Measurements from ENCODE around the gene IZUMO1R.

Gene IZUMO1R

DNA sequence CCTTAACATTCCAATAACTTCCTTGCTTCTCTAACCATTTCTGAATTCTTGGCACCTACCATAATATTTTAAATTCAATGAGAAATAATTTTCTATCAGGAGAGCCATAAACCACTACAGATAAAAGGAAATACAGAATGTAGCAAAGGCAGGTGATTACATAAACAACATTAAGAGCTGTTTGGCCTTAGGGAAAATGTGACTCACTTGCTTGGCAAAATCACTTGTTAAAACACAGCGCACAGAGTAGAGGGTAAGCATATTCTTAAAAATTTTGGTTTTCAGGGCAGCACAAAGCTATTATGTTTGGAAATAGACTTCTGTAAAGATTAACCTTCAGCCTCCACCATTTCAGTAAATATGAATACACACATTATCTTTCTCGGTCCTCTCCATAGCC, 26.4 kb downstream of the IZUMO1R start:
- Histone ChIP-seq H4K20me1 (ENCODE audit: insufficient read depth, low read length) (no peaks in the 10 kb centered on the region), H2AFZ (ENCODE audit: low read length) (no peak overlapping the region), H3K4me1 (ENCODE audit: insufficient read depth, low read length, severe bottlenecking) (no peaks in the 10 kb centered on the region), H3K27me3 (ENCODE audit: insufficient read depth, low read length) (no peaks in the 10 kb centered on the region), H3K4me2 (ENCODE audit: low read length) (no peak overlapping the region), H3K4me3 (ENCODE audit: low read depth, low read length, poor library complexity, severe bottlenecking) (no peak overlapping the region), H3F3A (ENCODE audit: insufficient read depth, low read length) (no peaks in the 10 kb centered on the region), H3K36me3 (ENCODE audit: insufficient read depth, low read length) (no peaks in the 10 kb centered on the region), H3K9me2 (ENCODE audit: low read depth, low read length) (no peaks in the 10 kb centered on the region), H3K9me3 (ENCODE audit: low read length) (no peaks in the 10 kb centered on the region), H3K79me2 (ENCODE audit: insufficient read depth, low read length) (no peaks in the 10 kb centered on the region), H3K9ac (ENCODE audit: low read length) (no peak overlapping the region), H3K27ac (ENCODE audit: low read depth, low read length, poor library complexity, severe bottlenecking) (no peak overlapping the region)
- TF ChIP-seq, protein P1, sequence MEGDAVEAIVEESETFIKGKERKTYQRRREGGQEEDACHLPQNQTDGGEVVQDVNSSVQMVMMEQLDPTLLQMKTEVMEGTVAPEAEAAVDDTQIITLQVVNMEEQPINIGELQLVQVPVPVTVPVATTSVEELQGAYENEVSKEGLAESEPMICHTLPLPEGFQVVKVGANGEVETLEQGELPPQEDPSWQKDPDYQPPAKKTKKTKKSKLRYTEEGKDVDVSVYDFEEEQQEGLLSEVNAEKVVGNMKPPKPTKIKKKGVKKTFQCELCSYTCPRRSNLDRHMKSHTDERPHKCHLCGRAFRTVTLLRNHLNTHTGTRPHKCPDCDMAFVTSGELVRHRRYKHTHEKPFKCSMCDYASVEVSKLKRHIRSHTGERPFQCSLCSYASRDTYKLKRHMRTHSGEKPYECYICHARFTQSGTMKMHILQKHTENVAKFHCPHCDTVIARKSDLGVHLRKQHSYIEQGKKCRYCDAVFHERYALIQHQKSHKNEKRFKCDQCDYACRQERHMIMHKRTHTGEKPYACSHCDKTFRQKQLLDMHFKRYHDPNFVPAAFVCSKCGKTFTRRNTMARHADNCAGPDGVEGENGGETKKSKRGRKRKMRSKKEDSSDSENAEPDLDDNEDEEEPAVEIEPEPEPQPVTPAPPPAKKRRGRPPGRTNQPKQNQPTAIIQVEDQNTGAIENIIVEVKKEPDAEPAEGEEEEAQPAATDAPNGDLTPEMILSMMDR (IDR thresholded peaks at IDR 0.05; ENCODE audit: low read length), result no peak

DNA sequence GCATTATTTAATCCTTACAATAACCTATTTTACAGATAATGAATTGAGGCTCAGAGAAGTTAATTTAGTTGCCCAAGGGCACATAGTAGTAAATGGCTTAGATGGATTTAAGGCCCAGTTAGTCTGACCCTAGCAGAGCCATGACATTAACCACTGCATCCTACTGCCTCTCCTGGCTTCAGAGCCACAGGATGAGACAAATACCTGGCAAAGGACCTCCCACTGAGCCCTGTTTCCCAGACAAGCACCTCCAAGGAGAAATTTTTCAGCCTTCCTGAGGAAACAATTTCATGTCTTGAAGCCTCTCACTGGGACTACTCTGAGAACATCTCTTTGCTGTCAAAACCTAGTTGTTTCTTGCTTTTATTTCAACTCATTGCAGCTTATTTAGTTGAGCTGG, 28.4 kb downstream of the IZUMO1R start:
- H2AFZ ChIP-seq (ENCODE audit: low read length), result no peak overlapping the region
- H3K27ac ChIP-seq (ENCODE audit: low read depth, low read length, poor library complexity, severe bottlenecking), result no peak overlapping the region
- H3K9me2 ChIP-seq (ENCODE audit: low read depth, low read length), result no peaks in the 10 kb centered on the region

DNA sequence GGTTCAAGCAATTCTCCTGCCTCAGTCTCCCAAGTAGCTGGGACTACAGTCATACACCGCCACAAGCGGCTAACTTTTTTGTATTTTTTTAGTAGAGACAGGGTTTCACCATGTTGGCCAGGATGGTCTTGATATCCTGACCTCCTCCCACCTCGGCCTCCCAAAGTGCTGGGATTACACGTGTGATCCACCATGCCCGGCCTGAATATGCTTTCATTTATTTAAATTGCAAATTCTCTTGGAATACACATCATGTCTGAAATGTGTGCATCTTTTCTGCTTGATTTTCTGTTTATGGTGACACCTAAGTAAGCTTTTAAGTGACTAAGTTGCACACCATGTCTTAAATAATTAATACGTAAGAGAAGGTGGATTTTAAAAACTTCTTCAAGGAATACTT, 31.7 kb downstream of the IZUMO1R start:
- Histone ChIP-seq H3K27ac (ENCODE audit: low read depth, low read length, poor library complexity, severe bottlenecking) (no peak overlapping the region), H3K36me3 (ENCODE audit: insufficient read depth, low read length) (no peaks in the 10 kb centered on the region), H3K27me3 (ENCODE audit: insufficient read depth, low read length) (no peaks in the 10 kb centered on the region; the same call in 1 of the 2 replicates), H3K9ac (ENCODE audit: low read length) (no peak overlapping the region), H3K4me1 (ENCODE audit: insufficient read depth, low read length, severe bottlenecking) (no peaks in the 10 kb centered on the region), H3K9me3 (ENCODE audit: low read length) (no peaks in the 10 kb centered on the region), H3K9me2 (ENCODE audit: low read depth, low read length) (no peaks in the 10 kb centered on the region), H2AFZ (ENCODE audit: low read length) (no peak overlapping the region), H3K4me2 (ENCODE audit: low read length) (no peak overlapping the region), H3K79me2 (ENCODE audit: insufficient read depth, low read length) (no peaks in the 10 kb centered on the region), H3F3A (ENCODE audit: insufficient read depth, low read length) (no peaks in the 10 kb centered on the region), H3K4me3 (ENCODE audit: low read depth, low read length, poor library complexity, severe bottlenecking) (no peak overlapping the region), H4K20me1 (ENCODE audit: insufficient read depth, low read length) (no peaks in the 10 kb centered on the region)
- TF ChIP-seq, protein P1 (IDR thresholded peaks at IDR 0.05; ENCODE audit: low read length), result no peak
- TF ChIP-seq EZH2 (IDR thresholded peaks at IDR 0.05; ENCODE audit: borderline replicate concordance, low read length), result no peak

More for the DNA sequence above, 28.4 kb downstream of the IZUMO1R start:
- Histone ChIP-seq H3K27me3 (ENCODE audit: insufficient read depth, low read length) (no peaks in the 10 kb centered on the region; the same call in 1 of the 2 replicates), H3K79me2 (ENCODE audit: insufficient read depth, low read length) (no peaks in the 10 kb centered on the region), H3K9me3 (ENCODE audit: low read length) (no peaks in the 10 kb centered on the region), H3K4me2 (ENCODE audit: low read length) (no peak overlapping the region), H3F3A (ENCODE audit: insufficient read depth, low read length) (no peaks in the 10 kb centered on the region), H4K20me1 (ENCODE audit: insufficient read depth, low read length) (no peaks in the 10 kb centered on the region), H3K4me1 (ENCODE audit: insufficient read depth, low read length, severe bottlenecking) (no peaks in the 10 kb centered on the region), H3K4me3 (ENCODE audit: low read depth, low read length, poor library complexity, severe bottlenecking) (no peak overlapping the region), H3K36me3 (ENCODE audit: insufficient read depth, low read length) (no peaks in the 10 kb centered on the region), H3K9ac (ENCODE audit: low read length) (no peak overlapping the region)
- TF ChIP-seq, protein P1 (IDR thresholded peaks at IDR 0.05; ENCODE audit: low read length), result no peak
- TF ChIP-seq EZH2 (IDR thresholded peaks at IDR 0.05; ENCODE audit: borderline replicate concordance, low read length), result no peak

Measured in OCI-LY1 (cell line).